Right renal pelvis (tissue), 4 donors: ENCODE data around the gene INTS1. TPM values are rescaled to one million over a fixed set of nuclear protein-coding genes. Genes with fewer than 3 reads are reported as not detected.
A peak's percentile ranks its signal among the peaks of the same experiment; 100 is the strongest.

Experiments used
- DNase-seq, 4 donors: peaks; one replicate each; pipeline ENCODE4 v3.0.0-alpha.2; 2013; ENCODE audit warnings: low read depth in 4 of 4, low spot score in 3 of 4, missing footprints in 1 of 4
- polyA plus RNA-seq, 4 donors: library from polyadenylated mRNA; unstranded; fragments of 120-200 nt; gene quantifications; one replicate each; pipeline ENCODE4 v1.2.1, GENCODE V29; 2013; ENCODE audit not compliant: insufficient read length in 4 of 4

Gene INTS1
- polyA plus RNA-seq, 4 donors: 61.7 to 85.8 (median 66.1) TPM

DNA sequence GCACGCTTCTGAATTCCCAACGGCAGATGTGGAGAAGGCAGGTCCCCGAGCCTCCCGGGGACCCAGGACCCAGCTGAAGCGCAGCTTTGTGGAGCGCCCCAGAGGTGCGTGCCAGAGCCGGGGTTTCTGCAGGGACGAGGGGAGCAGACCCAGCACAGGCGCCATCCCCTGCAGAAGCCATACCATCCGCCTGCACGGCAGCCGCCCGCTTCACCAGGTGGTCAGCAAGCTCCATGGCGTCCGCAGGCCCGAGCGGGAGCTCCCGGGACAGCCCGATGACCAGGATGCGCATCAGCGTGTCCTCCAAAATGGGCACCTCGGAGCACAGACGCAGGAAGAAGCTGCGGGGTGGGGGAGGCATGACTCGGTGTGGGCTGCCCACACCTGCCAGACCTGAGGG is 10.6 kb downstream of the INTS1 start:
- no peak for DNase-seq

DNA sequence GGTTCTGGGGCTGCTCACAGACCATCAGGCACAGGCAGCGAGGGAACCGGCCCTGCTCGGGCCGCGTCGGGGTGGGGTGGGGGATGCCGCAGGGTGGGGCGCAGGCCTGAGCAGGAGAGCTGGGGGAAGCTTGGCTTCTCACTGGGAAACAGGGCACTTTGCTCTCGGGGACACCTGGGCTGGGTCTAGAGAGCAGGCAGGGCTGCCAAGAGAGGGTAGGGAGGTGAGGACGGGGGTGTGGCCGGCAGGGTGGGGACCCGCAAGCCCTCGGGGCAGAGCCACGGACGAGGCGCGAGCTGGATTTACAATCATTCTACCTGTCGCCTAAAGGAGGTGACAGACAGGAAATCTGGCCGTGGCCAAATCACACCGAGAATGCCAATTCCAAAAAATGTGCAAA is 11.1 kb downstream of the INTS1 start:
- DNase-seq: no peak

DNA sequence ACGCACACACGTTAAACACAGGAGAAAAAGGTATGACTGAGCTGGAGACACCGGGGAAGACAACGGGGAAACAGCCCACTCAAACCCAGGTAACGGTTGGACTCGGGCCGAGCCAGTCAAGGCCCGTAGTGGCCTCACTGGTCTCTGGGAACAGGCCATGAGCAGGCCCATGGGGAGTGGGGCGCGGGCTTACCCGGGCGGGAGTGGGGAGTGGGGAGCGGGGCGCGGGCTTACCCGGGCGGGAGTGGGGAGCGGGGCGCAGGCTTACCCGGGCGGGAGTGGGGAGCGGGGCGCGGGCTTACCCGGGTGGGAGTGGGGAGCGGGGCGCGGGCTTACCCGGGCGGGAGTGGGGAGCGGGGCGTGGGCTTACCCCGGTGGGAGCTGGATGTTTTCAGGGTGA is 11.5 kb downstream of the INTS1 start:
- DNase-seq: no peak

DNA sequence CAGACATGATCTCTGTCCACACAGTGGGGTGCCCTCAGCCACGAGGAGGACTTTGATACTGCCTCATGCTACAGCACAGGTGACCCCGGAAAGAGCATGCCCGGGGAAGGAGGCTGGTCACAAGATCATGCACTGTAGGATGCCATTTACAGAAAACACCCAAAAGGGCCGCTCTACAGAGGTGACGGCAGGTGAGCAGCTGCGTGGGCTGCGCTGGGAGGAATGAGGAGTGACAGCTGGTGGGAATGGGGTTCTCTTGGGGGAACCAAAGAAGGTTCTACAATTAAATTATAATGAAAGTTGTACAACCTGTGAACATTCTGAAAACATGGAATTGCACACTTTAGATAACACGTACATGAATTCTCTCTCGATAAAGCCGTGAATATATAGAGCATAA is 12.0 kb downstream of the INTS1 start:
- no peak for DNase-seq

DNA sequence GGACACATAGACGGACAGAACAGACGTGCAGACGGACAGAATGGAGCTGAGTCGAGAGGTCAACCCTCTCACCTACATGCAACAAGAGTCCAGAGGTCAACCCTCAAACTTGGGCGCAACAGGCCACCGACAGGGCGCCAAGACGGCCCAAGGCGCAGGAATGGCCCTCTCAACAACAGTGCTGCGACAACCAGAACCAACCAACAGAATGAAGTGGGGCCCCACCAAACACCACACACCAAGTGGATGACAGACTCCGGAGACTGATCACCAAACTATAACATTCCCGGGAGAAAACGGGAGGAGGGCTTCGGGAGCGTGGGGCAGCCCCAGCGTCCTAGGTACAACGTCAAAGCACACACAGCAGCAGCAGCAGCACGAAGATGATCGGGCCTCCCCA is 13.4 kb downstream of the INTS1 start:
- DNase-seq: no peak

DNA sequence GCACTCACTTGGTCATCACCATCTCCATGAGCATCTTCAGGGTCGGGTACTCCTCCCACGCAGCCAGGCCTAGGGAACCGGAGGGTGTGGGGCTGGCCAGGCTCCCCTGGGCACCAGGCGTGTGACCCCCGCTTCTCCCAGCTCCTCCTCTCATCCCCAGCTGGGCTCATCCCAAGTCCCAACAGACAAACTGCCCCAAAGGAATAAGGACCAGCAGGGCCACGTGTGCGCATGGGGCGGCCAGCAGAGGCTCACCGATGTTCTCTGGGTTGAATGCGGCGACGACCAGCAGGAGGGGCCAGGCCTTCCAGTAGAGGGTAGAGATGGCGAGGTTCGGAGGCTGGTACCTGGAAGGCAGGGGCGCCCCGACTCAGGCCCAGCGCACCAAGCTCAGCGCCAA is 14.9 kb downstream of the INTS1 start:
- no peak for DNase-seq

DNA sequence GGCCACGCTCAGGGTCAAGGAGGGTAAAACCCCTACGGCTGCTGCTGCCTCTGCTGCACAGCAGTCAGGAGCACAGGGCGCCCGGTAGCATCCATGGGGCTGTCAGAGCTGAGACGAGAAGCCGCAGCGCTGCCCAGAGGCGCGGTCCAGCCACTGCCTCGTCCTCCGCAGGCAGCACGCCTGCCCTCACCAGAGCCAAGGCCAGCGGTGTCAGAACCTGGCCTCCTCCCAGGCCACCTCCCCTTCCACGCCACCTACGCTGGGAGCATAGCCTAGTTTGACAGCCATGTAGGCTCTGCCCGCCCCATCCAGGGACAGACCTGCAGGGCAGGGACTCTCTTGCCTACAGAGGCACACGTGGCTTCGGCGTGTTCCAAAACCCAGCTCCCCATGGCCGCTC is 16.2 kb downstream of the INTS1 start:
- DNase-seq: no peak

DNA sequence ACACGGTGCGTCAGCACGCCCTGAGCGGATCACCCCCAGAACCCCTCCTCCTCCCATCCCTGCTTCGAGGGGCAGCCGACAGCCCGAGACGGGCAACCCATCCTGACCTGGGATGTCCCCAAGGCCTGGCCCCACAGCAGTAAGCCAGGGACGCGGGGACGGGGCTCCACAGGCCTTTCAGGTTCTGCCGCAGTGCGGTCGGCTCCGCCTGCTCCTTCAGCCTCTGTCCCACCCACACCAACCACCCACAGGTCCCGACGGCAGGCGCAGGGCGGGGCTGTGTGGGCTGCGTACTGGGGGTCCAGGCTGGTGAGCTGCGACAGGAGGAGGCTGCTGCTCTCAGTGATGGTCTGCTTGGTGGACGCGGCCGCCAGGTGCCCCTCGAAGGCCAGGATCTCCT is 16.7 kb downstream of the INTS1 start:
- no peak for DNase-seq

DNA sequence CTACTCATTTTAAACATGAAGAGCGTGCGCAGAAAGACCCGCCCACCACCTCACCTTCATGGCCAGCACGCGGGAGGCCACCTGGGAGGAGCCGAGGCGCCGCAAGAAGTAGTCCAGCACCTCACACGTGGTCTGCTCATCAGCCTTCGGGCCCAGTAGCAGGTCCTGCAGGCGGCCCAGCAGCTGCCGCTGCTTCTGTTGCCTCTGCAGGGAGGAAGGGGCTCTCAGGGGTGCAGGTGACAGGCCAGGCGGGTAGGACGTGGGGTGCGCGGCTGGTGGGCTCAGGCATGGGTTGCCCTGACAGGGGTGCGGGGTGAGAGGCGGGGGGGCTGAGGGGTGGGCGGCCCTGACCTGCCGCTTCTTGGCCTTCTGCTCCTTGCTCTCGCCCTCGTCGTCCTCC is 17.6 kb downstream of the INTS1 start:
- no peak for DNase-seq

DNA sequence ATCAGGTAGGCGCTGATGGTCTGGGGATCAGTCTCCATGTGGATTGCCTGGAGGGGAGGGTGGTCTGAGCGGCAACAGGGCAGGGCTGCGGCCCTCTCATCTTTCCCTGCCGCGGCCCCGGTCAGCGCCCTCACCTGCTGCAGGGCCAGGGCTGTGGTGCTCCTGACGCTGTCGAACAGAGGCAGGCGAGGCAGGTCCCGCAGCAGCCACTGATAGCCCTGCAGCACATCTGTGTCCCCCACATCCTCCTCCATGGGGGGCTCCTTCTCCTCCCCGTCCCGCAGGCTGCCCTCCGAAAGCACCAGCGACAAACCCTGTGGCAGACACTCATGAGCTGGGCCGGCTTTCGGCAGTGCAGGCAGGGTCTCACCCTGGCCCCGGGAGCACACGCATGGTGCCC is 19.0 kb downstream of the INTS1 start:
- DNase-seq: no peak

DNA sequence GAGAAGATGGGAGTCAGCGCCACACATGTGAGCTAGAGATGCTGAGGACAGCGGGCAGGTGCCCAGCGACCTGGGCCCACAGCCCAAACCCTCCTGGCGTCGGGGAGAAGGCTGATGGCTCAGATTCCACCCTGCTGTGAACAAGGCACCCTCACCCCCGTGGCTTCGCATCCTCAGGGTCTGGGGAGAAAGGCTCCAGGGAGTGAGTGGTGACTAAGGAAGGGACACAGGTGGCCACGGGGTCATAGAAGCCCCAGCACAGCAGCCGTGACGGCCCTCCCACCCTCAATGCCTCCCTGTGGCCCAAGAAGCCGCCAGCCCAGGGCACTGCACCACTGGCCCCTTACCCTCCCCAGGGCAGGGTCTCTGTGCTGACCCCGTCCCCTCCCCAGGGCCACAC is 19.6 kb downstream of the INTS1 start:
- DNase-seq: no peak

DNA sequence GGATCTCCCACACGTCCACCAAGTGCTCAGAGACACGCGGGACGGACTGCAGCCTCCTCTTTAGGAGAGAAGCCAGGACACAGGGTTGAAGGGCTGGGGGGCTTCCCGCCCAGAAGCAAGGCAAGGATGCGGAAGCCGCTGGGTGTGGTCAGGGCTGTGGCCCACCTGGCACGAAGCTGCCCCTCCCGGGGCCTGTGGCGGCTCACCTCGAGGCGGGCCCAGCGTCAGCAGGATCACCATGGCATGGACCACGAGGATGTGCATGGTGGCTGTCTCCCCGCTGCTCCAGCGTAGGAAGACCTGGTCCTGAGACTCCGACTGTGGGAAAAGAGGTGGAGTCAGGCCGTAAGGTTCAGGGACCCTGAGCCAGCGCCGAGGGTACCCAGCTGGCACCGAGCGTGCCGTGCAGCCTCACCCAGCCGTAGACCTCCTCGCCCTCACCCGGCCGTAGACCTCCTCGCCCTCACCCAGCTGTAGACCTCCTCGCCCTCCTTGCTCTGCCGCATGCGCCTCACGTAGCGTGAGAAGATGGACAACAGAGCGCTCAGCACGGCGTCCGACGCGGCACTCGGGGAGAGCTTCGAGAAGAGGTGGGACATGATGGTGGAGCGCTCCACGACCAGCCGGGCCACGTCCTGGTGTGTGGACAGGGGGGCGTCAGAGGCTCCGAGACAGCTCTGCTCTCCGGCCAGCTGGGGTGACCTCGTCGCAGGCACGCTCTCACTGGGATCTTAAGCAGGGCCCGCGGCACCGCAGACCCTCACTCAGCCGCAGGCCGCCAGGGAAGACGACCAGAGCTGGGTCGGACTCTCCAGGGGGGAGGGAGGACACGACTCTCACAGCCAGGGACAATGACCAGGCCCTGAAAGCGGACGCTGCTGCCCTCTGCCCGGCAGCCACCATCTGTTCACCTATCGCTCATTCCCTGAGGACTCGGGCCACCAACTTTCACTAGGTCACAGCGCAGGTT is 20.4 kb downstream of the INTS1 start:
- no peak for DNase-seq

DNA sequence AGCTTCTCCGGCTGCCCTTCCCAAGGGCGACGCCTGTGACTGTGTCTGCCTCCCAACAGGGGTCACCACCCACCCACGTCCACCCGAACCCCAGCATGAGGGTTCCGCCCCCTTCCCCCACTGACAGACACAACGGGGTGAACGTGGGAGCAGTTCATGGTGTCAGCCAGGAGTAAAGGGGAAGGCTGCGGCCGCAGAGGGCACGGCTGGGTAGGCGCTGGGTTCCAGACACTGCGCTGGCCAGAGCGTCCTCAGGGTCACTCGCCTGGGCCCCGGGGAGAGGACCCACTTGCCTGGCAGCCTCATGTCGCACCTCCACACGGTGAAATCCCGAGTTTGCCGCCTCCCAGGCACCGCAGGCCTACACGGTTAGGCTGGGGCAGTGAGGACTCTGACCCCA is 21.1 kb downstream of the INTS1 start:
- no peak for DNase-seq

DNA sequence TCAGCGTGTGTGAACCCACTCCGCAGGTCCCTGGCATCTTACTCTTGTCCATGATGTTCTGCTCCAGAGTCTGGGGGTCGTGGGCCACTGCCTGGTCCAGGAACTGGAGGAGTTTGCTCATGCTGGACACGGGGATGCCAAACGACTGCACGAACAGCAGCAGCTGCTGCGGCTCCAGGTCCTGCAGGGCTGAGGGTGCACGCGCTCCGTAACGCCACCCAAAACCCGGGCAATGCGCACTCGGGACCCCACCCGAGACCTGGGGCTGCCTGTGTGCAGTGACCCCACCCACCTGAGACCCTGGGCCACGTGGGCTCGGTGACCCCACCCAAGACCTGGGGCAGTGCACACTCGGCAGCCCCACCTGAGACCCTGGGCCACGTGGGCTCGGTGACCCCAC is 22.9 kb downstream of the INTS1 start:
- DNase-seq: no peak

DNA sequence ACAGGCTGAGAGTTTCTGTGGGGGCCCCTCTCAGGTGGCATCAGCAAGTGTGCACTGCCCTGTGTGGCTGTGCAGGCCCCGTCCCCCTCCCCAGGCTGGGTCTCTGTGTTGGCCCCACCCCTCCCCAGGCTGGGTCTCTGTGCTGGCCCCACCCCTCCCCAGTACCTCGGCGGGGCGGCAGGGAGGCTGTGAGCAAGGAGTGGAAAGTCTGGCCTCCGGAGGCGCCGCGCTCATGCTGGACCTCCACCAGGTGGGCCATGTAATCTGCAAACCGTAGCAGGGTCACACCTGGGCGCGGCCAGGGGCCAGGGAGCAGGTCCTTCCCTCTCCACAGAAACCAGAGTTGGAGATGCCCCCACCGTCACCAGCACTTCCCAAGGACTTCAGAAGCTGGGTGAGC is 23.5 kb downstream of the INTS1 start:
- DNase-seq: no peak

DNA sequence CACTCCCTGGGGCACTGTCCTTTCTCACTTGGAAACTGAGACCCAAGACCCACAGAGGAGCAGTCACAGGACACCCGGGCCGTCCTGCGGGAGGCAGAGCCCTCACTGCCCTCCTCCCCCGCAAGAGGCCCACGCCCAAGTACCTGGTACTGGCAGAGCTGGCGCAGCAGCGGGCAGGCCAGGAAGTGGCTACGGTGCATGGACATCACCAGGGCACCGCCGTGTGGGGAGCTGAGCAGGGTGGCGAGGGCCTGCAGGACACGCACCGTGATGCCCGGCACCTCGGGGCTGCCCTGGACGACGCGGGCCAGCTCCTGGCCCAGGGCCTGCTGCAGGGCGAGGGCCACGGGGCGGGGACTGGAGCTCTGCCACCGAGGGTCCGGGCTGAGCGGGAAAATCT is 24.9 kb downstream of the INTS1 start:
- DNase-seq: no peak

DNA sequence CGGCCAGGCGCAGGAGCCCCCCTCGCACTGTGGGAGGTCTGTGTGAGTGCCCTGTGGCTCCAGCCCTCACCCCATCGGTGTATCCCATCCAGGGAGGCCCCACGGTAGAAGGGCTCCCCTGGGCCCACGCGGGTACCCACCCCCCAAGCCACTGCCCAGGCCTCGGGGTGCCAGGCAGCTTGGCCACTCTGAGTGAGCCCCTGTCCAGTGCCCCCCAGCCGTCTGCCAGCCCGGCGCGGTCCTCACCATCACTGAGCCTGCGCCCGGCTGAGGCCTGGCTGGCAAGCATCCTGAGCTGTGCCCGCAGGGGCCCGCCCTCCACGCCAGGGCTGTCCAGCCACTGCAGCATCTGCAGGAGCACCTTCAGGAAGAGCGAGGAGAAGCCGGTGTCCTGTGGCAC is 25.7 kb downstream of the INTS1 start:
- no peak for DNase-seq

DNA sequence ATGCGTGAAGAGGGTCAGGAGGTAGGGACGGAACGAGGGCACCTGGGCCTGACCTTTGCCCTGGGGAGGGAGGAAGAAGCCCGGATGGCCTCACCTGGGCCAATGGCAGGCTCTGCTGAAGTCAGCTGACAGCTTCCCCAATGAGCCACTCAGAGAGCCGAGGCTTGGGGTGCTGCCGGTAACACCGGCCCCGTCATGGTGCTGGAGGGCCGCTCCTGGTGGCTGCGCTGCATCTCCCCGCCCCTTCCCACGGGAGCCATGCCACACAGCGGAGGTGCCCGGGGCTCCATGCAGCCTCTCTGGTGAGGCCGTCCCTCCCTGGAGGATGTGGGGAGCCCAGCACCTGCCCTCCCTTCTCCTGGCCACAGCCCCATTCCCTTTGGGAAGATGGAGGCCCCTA is 27.3 kb downstream of the INTS1 start:
- no peak for DNase-seq

DNA sequence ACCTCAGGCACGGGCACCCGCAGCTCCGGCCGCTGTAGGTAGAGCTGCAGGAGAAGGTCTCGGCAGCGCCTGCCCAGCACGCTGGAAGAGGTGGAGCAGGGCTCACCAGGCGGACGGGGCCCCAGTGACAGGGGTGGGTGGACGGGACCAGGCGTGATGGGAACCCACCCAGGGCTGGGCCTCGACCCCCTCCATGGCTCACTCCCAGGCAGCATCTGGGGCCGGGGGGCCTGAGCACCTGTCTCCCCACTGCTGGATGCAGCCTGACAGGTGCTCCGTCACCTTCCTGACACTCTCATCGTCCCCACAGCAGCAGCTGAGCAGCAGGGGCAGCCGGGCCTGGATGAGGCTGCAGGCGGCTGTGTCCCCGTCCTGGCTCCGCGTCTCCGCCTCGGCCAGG is 28.2 kb downstream of the INTS1 start:
- DNase-seq: no peak

DNA sequence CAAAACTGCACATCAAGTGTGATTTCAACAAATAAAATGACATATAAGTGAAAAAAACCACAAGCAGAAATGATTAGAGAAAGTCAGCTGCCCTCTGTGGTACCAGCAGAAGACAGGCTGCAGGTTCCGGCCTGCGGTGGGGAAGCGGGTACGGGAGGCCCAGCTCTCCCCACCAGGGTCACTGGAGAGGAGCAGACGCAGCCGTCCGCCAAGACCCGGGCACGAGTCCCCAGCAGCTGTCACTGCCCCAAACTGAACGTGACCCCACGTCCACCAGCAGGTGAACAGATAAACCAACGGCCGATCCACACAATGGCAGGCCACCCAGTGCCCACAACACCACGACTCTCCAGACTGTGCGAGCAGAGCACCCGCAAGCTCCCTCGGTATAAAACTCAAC is 28.8 kb downstream of the INTS1 start:
- no peak for DNase-seq

DNA sequence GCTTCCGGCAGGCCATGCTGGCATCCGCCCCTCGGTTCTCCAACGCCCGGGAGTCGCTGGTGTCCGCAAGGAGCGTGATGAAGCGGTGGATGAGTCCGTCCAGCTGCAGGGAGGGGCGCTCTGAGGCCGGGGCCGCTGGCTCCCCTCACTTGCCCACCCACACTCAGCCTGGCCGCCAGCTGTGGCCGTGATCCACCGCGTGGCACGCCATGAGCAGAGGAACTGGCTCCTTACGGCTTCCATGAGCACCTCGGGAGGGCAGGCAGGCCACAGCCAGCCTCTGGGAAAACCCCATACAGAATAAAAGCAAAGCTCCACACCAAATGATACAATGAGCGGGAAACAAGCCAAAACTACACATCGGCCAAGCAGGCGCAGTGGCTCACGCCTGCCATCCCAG is 29.5 kb downstream of the INTS1 start:
- DNase-seq: no peak

DNA sequence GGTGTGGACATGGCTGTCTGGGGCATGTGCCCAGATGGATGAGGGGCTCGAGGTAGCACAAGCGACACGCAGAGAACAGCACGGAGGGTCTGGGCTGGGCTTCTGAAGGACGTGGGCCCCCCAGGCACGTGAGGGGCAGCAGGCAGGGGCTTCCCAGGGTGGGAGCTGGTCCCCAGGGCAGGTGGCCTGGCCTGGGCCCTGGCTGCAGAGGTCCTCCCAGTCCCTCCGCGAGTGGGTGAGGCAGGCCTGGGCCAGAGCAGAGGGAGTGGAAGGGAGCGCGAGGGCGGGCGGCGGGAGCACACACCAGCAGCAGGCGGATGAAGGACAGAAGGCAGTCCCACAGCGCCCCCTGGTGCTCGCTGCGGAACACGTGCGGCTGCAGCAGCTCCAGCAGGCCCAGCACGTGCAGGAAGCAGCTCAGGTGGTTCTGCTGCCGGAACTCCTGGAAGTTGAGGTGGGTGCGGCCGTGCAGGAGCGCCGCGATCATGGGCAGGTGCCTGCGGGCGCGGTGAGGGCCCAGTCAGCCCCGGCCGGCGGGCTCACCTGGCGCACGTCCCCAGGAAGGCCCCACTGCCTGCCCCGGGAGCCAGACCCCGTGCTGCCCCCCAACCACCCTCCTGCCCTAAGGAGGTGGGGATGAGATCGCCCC is 30.2 kb downstream of the INTS1 start:
- DNase-seq: peak; percentile 65 to 81 (median 72)
